K562 (cell line): ENCODE measurements around the gene GNG3. TPM values are rescaled to one million over a fixed set of nuclear protein-coding genes. Genes with fewer than 3 reads are reported as not detected.
A peak's percentile ranks its signal among the peaks of the same experiment; 100 is the strongest.

ENCODE experiments used
- CBX1 ChIP-seq: sonication (generic); IDR thresholded peaks from 2 replicates; pipeline ENCODE4 v1.6.1; 2016; ENCODE audit warnings: antibody characterized with exemption, low read depth, mild to moderate bottlenecking
- CBX8 ChIP-seq: fragments of 200-600 bp; sonication (generic); IDR thresholded peaks from 2 replicates; pipeline ENCODE4 v1.6.1; 2012; ENCODE audit warnings: borderline replicate concordance, mixed run types, low read depth, mild to moderate bottlenecking, moderate library complexity, mixed read lengths, low read length, control low read depth, inconsistent platforms; ENCODE audit not compliant: poor library complexity, severe bottlenecking; ENCODE audit errors: extremely low read depth
- E2F4 ChIP-seq: sonication (generic); formaldehyde crosslinking; IDR thresholded peaks from 2 replicates; pipeline ENCODE4 v1.8.0; 2022; ENCODE audit warnings: mild to moderate bottlenecking, low read depth, missing genetic modification reagents
- FOXA3 ChIP-seq, 2 experiments: fragments of 450-650 bp in 1 of 2; sonication (generic) in 1 of 2; formaldehyde crosslinking; IDR thresholded peaks in 1 of 2; conservative IDR thresholded peaks in 1 of 2; 2 replicates each; pipeline versions ENCODE4 v1.4.0 to v1.8.0; 2020 to 2022; ENCODE audit warnings: mild to moderate bottlenecking in 2 of 2, missing genetic modification reagents in 1 of 2
- FOXM1 ChIP-seq, 2 experiments: fragments of 450-650 bp in 1 of 2; sonication (generic) in 1 of 2; formaldehyde crosslinking in 1 of 2; IDR thresholded peaks; 2 replicates each; pipeline versions ENCODE4 v1.6.1 to v1.9.0; 2017 to 2022; ENCODE audit warnings: low read depth in 2 of 2, mild to moderate bottlenecking in 2 of 2, missing genetic modification reagents in 1 of 2, moderate library complexity in 1 of 2
- HDAC3 ChIP-seq: fragments of 450-650 bp; IDR thresholded peaks from 2 replicates; pipeline ENCODE4 v1.6.1; 2018; ENCODE audit warnings: borderline replicate concordance, mild to moderate bottlenecking, moderate library complexity; ENCODE audit not compliant: partially characterized antibody
- HDAC8 ChIP-seq: fragments of 450-650 bp; IDR thresholded peaks from 2 replicates; pipeline ENCODE4 v1.6.1; 2016; ENCODE audit warnings: mild to moderate bottlenecking, missing genetic modification characterization, moderate library complexity, missing compliant biosample characterization
- JUN ChIP-seq, 2 experiments: sonication (generic) in 1 of 2; formaldehyde crosslinking in 1 of 2; IDR thresholded peaks; 2 replicates each; pipeline versions ENCODE4 v1.6.1 to v1.8.0; 2012 to 2022; ENCODE audit warnings: borderline replicate concordance in 2 of 2, mild to moderate bottlenecking in 2 of 2, improper control_type of control experiment in 1 of 2, low read depth in 1 of 2, low read length in 1 of 2, missing genetic modification reagents in 1 of 2
- KDM4B ChIP-seq, 2 experiments: fragments of 450-650 bp in 1 of 2; sonication (generic) in 1 of 2; IDR thresholded peaks; 2 replicates each; pipeline ENCODE4 v1.6.1; 2016 to 2017; ENCODE audit warnings: borderline replicate concordance in 2 of 2, antibody characterized with exemption in 1 of 2, low read depth in 1 of 2, mild to moderate bottlenecking in 1 of 2
- NCOA1 ChIP-seq: fragments of 450-650 bp; IDR thresholded peaks from 2 replicates; pipeline ENCODE4 v1.6.1; 2016; ENCODE audit warnings: low read depth
- NFIX ChIP-seq: fragments of 250-450 bp; sonication (Bioruptor Pico); IDR thresholded peaks from 2 replicates; pipeline ENCODE4 v1.4.0; 2020; ENCODE audit warnings: low read depth, mild to moderate bottlenecking, moderate library complexity
- PHB ChIP-seq: fragments of 250-450 bp; sonication (Bioruptor Pico); IDR thresholded peaks from 2 replicates; pipeline ENCODE4 v1.5.0; 2021
- POLR2B ChIP-seq: fragments of 450-650 bp; IDR thresholded peaks from 2 replicates; pipeline ENCODE4 v1.6.1; 2018; ENCODE audit warnings: low read depth; ENCODE audit not compliant: partially characterized antibody
- POLR2H ChIP-seq: IDR thresholded peaks from 2 replicates; pipeline ENCODE4 v1.6.1; 2016; ENCODE audit warnings: missing genetic modification characterization, low read depth, mild to moderate bottlenecking, control low read depth, missing compliant biosample characterization, moderate library complexity
- PYGO2 ChIP-seq: fragments of 450-650 bp; IDR thresholded peaks from 2 replicates; pipeline ENCODE4 v1.6.1; 2016; ENCODE audit warnings: mild to moderate bottlenecking, missing genetic modification characterization, moderate library complexity, missing compliant biosample characterization
- RBFOX2 ChIP-seq: fragments of 200-400 bp; formaldehyde crosslinking; IDR thresholded peaks from 2 replicates; pipeline ENCODE4 v1.6.1; 2017; ENCODE audit warnings: low read depth, mild to moderate bottlenecking, low read length, moderate library complexity
- RBM17 ChIP-seq: fragments of 200-400 bp; formaldehyde crosslinking; IDR thresholded peaks from 2 replicates; pipeline ENCODE4 v1.6.1; 2017; ENCODE audit warnings: low read depth, mild to moderate bottlenecking, low read length, borderline replicate concordance
- SMAD4 ChIP-seq: fragments of 250-450 bp; sonication (Bioruptor Pico); conservative IDR thresholded peaks from 2 replicates; pipeline ENCODE4 v1.8.0; 2021; ENCODE audit warnings: inconsistent platforms, mild to moderate bottlenecking, moderate library complexity
- ZBTB2 ChIP-seq: fragments of 450-650 bp; IDR thresholded peaks from 2 replicates; pipeline ENCODE4 v1.6.1; 2016; ENCODE audit warnings: antibody characterized with exemption
- ZFX ChIP-seq: sonication (generic); formaldehyde crosslinking; IDR thresholded peaks from 2 replicates; pipeline ENCODE4 v1.8.0; 2022; ENCODE audit warnings: mild to moderate bottlenecking, missing genetic modification reagents, moderate library complexity
- ZNF24 ChIP-seq: fragments of 450-650 bp; IDR thresholded peaks from 2 replicates; pipeline ENCODE4 v1.6.1; 2016
- ZNF274 ChIP-seq: IDR thresholded peaks from 2 replicates; pipeline ENCODE4 v1.6.1; 2011; ENCODE audit warnings: low read depth, mild to moderate bottlenecking, low read length, moderate library complexity, borderline replicate concordance
- ZNF347 ChIP-seq: fragments of 450-650 bp; formaldehyde crosslinking; IDR thresholded peaks from 2 replicates; pipeline ENCODE4 v1.4.0; 2020; ENCODE audit warnings: low read depth, mild to moderate bottlenecking, moderate library complexity
- ZNF785 ChIP-seq: fragments of 250-450 bp; sonication (Bioruptor Pico); IDR thresholded peaks from 2 replicates; pipeline ENCODE4 v1.4.0; 2020; ENCODE audit warnings: mild to moderate bottlenecking
- polyA plus RNA-seq, 8 experiments: library from polyadenylated mRNA; depleted of rRNA in 4 of 8; stranded (reverse) in 5 of 8; unstranded in 3 of 8; fragments of >200 nt; fragmentation: Nextera tagmentation in 2 of 8; fragmentation: Illumina TruSeq in 1 of 8; extraction: Ambion mirVana in 2 of 8; extraction: Trizol in 1 of 8; gene quantifications; 2 replicates each; pipeline versions ENCODE4 v1.2.1 to v1.2.3, GENCODE V29; 2011 to 2014; ENCODE audit warnings: inconsistent platforms in 1 of 8, missing spikeins in 1 of 8
- total RNA-seq, 7 experiments: library from RNA; depleted of rRNA in 6 of 7; stranded (reverse); fragments of >200 nt in 6 of 7; fragmentation: Illumina TruSeq in 2 of 7; extraction: Trizol in 2 of 7; gene quantifications; 2 replicates each; pipeline versions ENCODE4 v1.2.1 to v1.2.3, GENCODE V29; 2011 to 2021; ENCODE audit warnings: low replicate concordance in 1 of 7

GNG3 gene
- total and polyA plus RNA-seq, 9 of the 15 experiments (the other 6 are each of a cell fraction or from before 2014, with no cell fraction given): 0.07 TPM; not detected in 8

DNA sequence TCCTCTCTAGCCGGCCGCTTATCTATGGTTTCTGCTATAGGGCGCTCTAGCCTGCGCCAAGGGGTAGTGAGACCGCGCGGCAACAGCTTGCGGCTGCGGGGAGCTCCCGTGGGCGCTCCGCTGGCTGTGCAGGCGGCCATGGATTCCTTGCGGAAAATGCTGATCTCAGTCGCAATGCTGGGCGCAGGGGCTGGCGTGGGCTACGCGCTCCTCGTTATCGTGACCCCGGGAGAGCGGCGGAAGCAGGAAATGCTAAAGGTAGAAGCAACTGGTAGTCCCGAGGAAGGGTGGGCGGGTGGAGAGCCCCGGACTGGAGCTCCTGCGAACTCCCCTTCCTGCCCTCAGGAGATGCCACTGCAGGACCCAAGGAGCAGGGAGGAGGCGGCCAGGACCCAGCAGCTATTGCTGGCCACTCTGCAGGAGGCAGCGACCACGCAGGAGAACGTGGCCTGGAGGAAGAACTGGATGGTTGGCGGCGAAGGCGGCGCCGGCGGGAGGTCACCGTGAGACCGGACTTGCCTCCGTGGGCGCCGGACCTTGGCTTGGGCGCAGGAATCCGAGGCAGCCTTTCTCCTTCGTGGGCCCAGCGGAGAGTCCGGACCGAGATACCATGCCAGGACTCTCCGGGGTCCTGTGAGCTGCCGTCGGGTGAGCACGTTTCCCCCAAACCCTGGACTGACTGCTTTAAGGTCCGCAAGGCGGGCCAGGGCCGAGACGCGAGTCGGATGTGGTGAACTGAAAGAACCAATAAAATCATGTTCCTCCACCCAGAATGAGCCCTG is 35.7 kb upstream of the GNG3 start, which contains the start of the genes LBHD1 and UQCC3 (continued):
- TF ChIP-seq NFIX (no peak), HDAC3 (peak; percentile 82), ZNF347 (no peak), RBM17 (no peak), PHB (CRISPR knock-in tag) (0 out of 2 replicates have a peak, but pooled peaks have one; percentile 9), POLR2H (tag) (peak; percentile 82), PYGO2 (tag) (no peak), RBFOX2 (peak; percentile 93), ZFX (peak; percentile 36), SMAD4 (peak; percentile 20; the same call in 1 of the 2 replicates), JUN (IDR thresholded peaks at IDR 0.05; ENCODE audit: borderline replicate concordance, low read depth, low read length) (peak; percentile 18; the same call in 1 of the 2 replicates), JUN (CRISPR knock-in tag; IDR thresholded peaks at IDR 0.05; ENCODE audit: borderline replicate concordance) (peak; percentile 83; the same call in 1 of the 2 replicates), HDAC8 (no peak), ZBTB2 (0 out of 2 replicates have a peak, but pooled peaks have one; percentile 7), FOXA3 (CRISPR knock-in tag; conservative IDR thresholded peaks at IDR 0.05 in 1 of 2, IDR thresholded peaks at IDR 0.05 in 1 of 2) (peak in 1 of 2 experiments; percentile 37; a peak in 1 of 4 replicates), ZNF24 (peak; percentile 89), E2F4 (CRISPR knock-in tag) (peak; percentile 44; the same call in 1 of the 2 replicates), KDM4B (IDR thresholded peaks at IDR 0.05; ENCODE audit: borderline replicate concordance in 2 of 2, low read depth in 1 of 2) (peak in 1 of 2 experiments; percentile 63; a peak in 1 of 4 replicates), CBX1 (no peak; the same call in 1 of the 2 replicates), POLR2B (peak; percentile 51), ZNF785 (CRISPR knock-in tag) (no peak), FOXM1 (IDR thresholded peaks at IDR 0.05; ENCODE audit: low read depth) (no peak), FOXM1 (CRISPR knock-in tag; IDR thresholded peaks at IDR 0.05; ENCODE audit: low read depth) (peak; percentile 88; the same call in 1 of the 2 replicates), CBX8 (no peak), NCOA1 (no peak), ZNF274 (no peak)
